B cell (primary cell): ENCODE measurements around the gene PDE11A. TPM values are rescaled to one million over a fixed set of nuclear protein-coding genes. Genes with fewer than 3 reads are reported as not detected.

Experiments used
- ATAC-seq: fragments of 200-7000 bp; cut with Tn5 transposase; one replicate; pipeline ENCODE4 v1.10.0; 2021; ENCODE audit warnings: low read depth, mild to moderate bottlenecking, moderate number of reproducible peaks, moderate library complexity
- CTCF ChIA-PET: fragments of 350-600 bp; sonication (Branson Sonifier 250); formaldehyde crosslinking; loops from one replicate; lab custom pipeline; 2021; ENCODE audit warnings: antibody characterized with exemption, inconsistent platforms; lab: Charles Lee
- POLR2A ChIA-PET: fragments of 350-600 bp; sonication (Branson Sonifier 250); formaldehyde crosslinking; loops from one replicate; lab custom pipeline; 2021; ENCODE audit warnings: antibody characterized with exemption; lab: Charles Lee
- DNase-seq: peaks from one replicate; pipeline ENCODE4 v3.0.0; 2013
- H2AFZ ChIP-seq: 2 replicates; pipeline ENCODE4 v1.6.1; 2012; ENCODE audit warnings: mild to moderate bottlenecking, low read depth, low read length; ENCODE audit not compliant: insufficient read depth, poor library complexity, severe bottlenecking
- H3K27ac ChIP-seq, 2 donors: 1 replicate in 1 of 2; 2 replicates in 1 of 2; pipeline ENCODE4 v1.5.1; 2012 to 2013; ENCODE audit warnings: low read length in 2 of 2, mild to moderate bottlenecking in 2 of 2, moderate library complexity in 1 of 2
- H3K27me3 ChIP-seq, 4 experiments: fragments of 200-600 bp in 1 of 4; sonication (generic) in 1 of 4; replicated peaks in 1 of 4; 1 replicate in 2 of 4; 2 replicates in 2 of 4; pipeline versions ENCODE4 v1.6.1 to v1.7.0; 2013 to 2016; ENCODE audit warnings: low read length in 3 of 4, mild to moderate bottlenecking in 2 of 4, mixed read lengths in 1 of 4, moderate library complexity in 1 of 4; ENCODE audit not compliant: insufficient read depth in 4 of 4, control insufficient read depth in 3 of 4; ENCODE audit errors: control extremely low read depth in 1 of 4
- H3K36me3 ChIP-seq, 2 experiments: replicated peaks in 1 of 2; 1 replicate in 1 of 2; 2 replicates in 1 of 2; pipeline versions ENCODE4 v1.6.1 to v1.7.1; 2013; ENCODE audit warnings: low read length in 1 of 2; ENCODE audit not compliant: insufficient read depth in 2 of 2, control insufficient read depth in 1 of 2; ENCODE audit errors: control extremely low read depth in 1 of 2, extremely low read depth in 1 of 2
- H3K4me1 ChIP-seq, 2 donors: fragments of 200-600 bp in 1 of 2; sonication (generic) in 1 of 2; 1 replicate in 1 of 2; 2 replicates in 1 of 2; pipeline versions ENCODE4 v1.5.1 to v1.6.1; 2013 to 2017; ENCODE audit warnings: low read length in 2 of 2; ENCODE audit not compliant: control insufficient read depth in 2 of 2, insufficient read depth in 2 of 2
- H3K4me2 ChIP-seq: replicated peaks from 2 replicates; pipeline ENCODE3; 2012; ENCODE audit warnings: mild to moderate bottlenecking, low read depth, low read length; ENCODE audit not compliant: poor library complexity, severe bottlenecking
- H3K4me3 ChIP-seq, 5 experiments: fragments of 200-600 bp in 1 of 5; sonication (generic) in 1 of 5; 1 replicate in 3 of 5; 2 replicates in 2 of 5; pipeline versions ENCODE4 v1.5.1 to v1.7.0; 2011 to 2016; ENCODE audit warnings: low read length in 4 of 5, mild to moderate bottlenecking in 4 of 5, low read depth in 2 of 5, control low read depth in 1 of 5, moderate library complexity in 1 of 5; ENCODE audit not compliant: insufficient read depth in 1 of 5; ENCODE audit errors: control extremely low read depth in 1 of 5, extremely low read depth in 1 of 5
- H3K79me2 ChIP-seq: fragments of 200-600 bp; sonication (generic); one replicate; pipeline ENCODE4 v1.6.0; 2016; ENCODE audit warnings: low read length; ENCODE audit not compliant: control insufficient read depth, insufficient read depth
- H3K9ac ChIP-seq: fragments of 200-600 bp; sonication (generic); 2 replicates; pipeline ENCODE4 v1.6.1; 2017; ENCODE audit warnings: mild to moderate bottlenecking, low read length, moderate library complexity
- H3K9me3 ChIP-seq, 3 donors: one replicate each; pipeline versions ENCODE4 v1.6.1 to v1.7.1; 2013; ENCODE audit warnings: low read length in 2 of 3; ENCODE audit not compliant: control insufficient read depth in 2 of 3, insufficient read depth in 1 of 3; ENCODE audit errors: control extremely low read depth in 1 of 3
- H4K20me1 ChIP-seq: 2 replicates; pipeline ENCODE4 v1.6.0; 2012; ENCODE audit warnings: mild to moderate bottlenecking, low read length; ENCODE audit not compliant: insufficient read depth, control insufficient read depth, poor library complexity, severe bottlenecking
- H3K27ac Mint-ChIP-seq: one replicate; pipeline ENCODE4 v1.8.0; 2021; ENCODE audit warnings: mixed read lengths
- H3K27me3 Mint-ChIP-seq: one replicate; pipeline ENCODE4 v1.8.0; 2021; ENCODE audit warnings: mixed read lengths
- H3K4me1 Mint-ChIP-seq: one replicate; pipeline ENCODE4 v1.8.0; 2021; ENCODE audit warnings: mixed read lengths
- H3K4me3 Mint-ChIP-seq: one replicate; pipeline ENCODE4 v1.8.0; 2021; ENCODE audit warnings: mixed read lengths
- H3K9me3 Mint-ChIP-seq: one replicate; pipeline ENCODE4 v1.8.0; 2022; ENCODE audit warnings: mixed read lengths; ENCODE audit not compliant: insufficient read depth
- EZH2 ChIP-seq: IDR thresholded peaks from 2 replicates; pipeline ENCODE4 v1.6.1; 2012; ENCODE audit warnings: borderline replicate concordance, low read depth, mild to moderate bottlenecking, moderate library complexity, low read length; ENCODE audit not compliant: insufficient read depth, poor library complexity, severe bottlenecking
- WGBS: methylation state at CpG from one replicate; pipeline ENCODE4 v1.1.5; 2013; ENCODE audit warnings: missing lambda C conversion rate; ENCODE audit not compliant: insufficient coverage; 5-methylcytosine and 5-hydroxymethylcytosine counted together
- intact Hi-C: fragments of 100-400 bp; cut with micrococcal nuclease; formaldehyde crosslinking; loops from one replicate; pipeline ENCODE4 v1.10.0; 2022
- polyA plus RNA-seq: library from polyadenylated mRNA; depleted of rRNA; stranded (reverse); fragments of >200 nt; gene quantifications from 2 replicates; pipeline ENCODE4 v1.2.3, GENCODE V29; 2012
- total RNA-seq, 2 donors: library from RNA; stranded (reverse); fragments of 120-200 nt in 1 of 2; gene quantifications; 1 replicate in 1 of 2; 2 replicates in 1 of 2; pipeline versions ENCODE4 v1.2.3 to v1.2.4, GENCODE V29; 2013 to 2022
- TF ChIP-seq, protein P1 (sequence below): fragments of 200-600 bp; IDR thresholded peaks from one replicate; pipeline ENCODE4 v1.8.0; 2022; ENCODE audit warnings: antibody characterized with exemption, mild to moderate bottlenecking

PDE11A gene
- total and polyA plus RNA-seq, 2 donors (not counting 1 experiment from before 2014, with no cell fraction given): 0.25 TPM; not detected in 1

DNA sequence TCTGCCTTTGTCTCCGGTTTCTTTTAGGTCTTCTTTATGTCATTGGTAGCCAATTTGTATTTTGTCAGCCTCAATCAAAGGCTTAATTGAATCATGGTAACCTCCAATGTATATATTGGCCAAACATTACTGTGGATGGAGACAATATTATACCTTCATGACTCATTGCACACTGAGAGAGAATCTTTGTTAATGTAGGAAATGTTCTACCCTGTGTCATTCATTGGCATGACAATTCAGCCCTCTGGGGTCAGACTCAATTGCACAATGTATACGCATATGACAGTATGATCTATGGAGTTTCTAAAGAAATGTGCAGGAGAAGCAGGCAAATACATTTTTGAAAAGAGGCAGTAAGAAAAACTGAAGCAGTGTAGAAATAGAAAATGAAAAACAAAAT lies 162.6 kb downstream of the PDE11A start:
- Mint-ChIP-seq H3K9me3 (no peaks in the 10 kb centered on the region), H3K4me3 (no peak overlapping the region), H3K27ac (no peak overlapping the region), H3K27me3 (peaks cover 3% of the 10 kb centered on the region), H3K4me1 (peaks cover 2% of the 10 kb centered on the region)
- no peak for TF ChIP-seq EZH2
- ATAC-seq (no peak), DNase-seq (no peak)
- Histone ChIP-seq H3K9me3 (no peaks in the 10 kb centered on the region), H3K36me3 (no peaks in the 10 kb centered on the region), H3K4me2 (no peak overlapping the region), H3K9ac (no peak overlapping the region), H3K27me3 (no peaks in the 10 kb centered on the region), H3K4me3 (no peak overlapping the region), H2AFZ (no peak overlapping the region), H3K79me2 (no peaks in the 10 kb centered on the region), H3K4me1 (no peaks in the 10 kb centered on the region), H4K20me1 (no peaks in the 10 kb centered on the region), H3K27ac (no peak overlapping the region)
- intact Hi-C loops: no loop called here
- POLR2A ChIA-PET: no interaction called here
- 100% methylated on average over 2 of the region's 2 CpGs for WGBS
- CTCF ChIA-PET: no interaction called here

DNA sequence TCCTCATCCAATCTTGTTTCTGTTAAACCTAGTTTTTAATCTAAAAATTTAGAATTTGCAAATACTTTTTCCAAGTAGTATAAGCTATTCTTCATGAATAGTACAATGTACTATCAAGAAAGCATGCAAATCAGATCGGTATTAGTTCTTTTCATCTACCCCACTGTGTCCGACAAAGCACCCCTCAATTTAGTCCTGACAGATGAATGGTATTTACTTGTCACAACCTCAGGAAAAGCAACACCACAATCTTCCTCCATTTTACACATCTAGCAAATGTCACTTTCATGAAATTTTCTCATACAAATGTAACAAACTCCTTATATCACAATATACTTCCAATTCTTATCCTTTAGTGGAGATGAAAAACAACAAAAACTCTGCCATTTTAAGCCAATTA lies 163.8 kb downstream of the PDE11A start:
- H2AFZ ChIP-seq: no peak overlapping the region
- H3K27ac ChIP-seq: no peak overlapping the region
- H3K27me3 ChIP-seq: no peaks in the 10 kb centered on the region
- no peak overlapping the region for H3K4me2 ChIP-seq
- intact Hi-C loops: no loop called here
- TF ChIP-seq EZH2: no peak
- TF ChIP-seq, protein P1, sequence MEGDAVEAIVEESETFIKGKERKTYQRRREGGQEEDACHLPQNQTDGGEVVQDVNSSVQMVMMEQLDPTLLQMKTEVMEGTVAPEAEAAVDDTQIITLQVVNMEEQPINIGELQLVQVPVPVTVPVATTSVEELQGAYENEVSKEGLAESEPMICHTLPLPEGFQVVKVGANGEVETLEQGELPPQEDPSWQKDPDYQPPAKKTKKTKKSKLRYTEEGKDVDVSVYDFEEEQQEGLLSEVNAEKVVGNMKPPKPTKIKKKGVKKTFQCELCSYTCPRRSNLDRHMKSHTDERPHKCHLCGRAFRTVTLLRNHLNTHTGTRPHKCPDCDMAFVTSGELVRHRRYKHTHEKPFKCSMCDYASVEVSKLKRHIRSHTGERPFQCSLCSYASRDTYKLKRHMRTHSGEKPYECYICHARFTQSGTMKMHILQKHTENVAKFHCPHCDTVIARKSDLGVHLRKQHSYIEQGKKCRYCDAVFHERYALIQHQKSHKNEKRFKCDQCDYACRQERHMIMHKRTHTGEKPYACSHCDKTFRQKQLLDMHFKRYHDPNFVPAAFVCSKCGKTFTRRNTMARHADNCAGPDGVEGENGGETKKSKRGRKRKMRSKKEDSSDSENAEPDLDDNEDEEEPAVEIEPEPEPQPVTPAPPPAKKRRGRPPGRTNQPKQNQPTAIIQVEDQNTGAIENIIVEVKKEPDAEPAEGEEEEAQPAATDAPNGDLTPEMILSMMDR: no peak
- no peak overlapping the region for H3K4me3 ChIP-seq
- H3K4me1 ChIP-seq: no peaks in the 10 kb centered on the region
- no peaks in the 10 kb centered on the region for H3K79me2 ChIP-seq
- peaks cover 2% of the 10 kb centered on the region for H3K4me1 Mint-ChIP-seq
- H3K27me3 Mint-ChIP-seq: peaks cover 3% of the 10 kb centered on the region
- H3K9ac ChIP-seq: no peak overlapping the region
- H4K20me1 ChIP-seq: no peaks in the 10 kb centered on the region
- ChIA-PET POLR2A (no interaction called here), CTCF (interaction anchor here (1.0 kb wide), 2 partner anchors 10 to 22 kb away, joined by 3 to 4 read pairs; no protein-coding TSS in a partner anchor)
- WGBS: 100% methylated on average over 2 of the region's 2 CpGs
- H3K9me3 Mint-ChIP-seq: no peaks in the 10 kb centered on the region
- no peaks in the 10 kb centered on the region for H3K9me3 ChIP-seq
- H3K27ac Mint-ChIP-seq: no peak overlapping the region
- no peaks in the 10 kb centered on the region for H3K36me3 ChIP-seq
- DNase-seq: no peak
- H3K4me3 Mint-ChIP-seq: no peak overlapping the region
- no peak for ATAC-seq
